ENCODE data around the gene ZNHIT2.

GRCh38 chr11:65095427-65095826, 22.1 kb downstream of the ZNHIT2 start:
- TF ChIP-seq CTCF (IDR thresholded peaks at IDR 0.05) (no peak), REST (IDR thresholded peaks at IDR 0.05; ENCODE audit: insufficient read depth in 1 of 2, low read depth in 2 of 2, low read length in 1 of 2) (no peak), TCF7L2 (IDR thresholded peaks at IDR 0.05; ENCODE audit: low read depth, low read length) (no peak), POLR2AphosphoS5 (IDR thresholded peaks at IDR 0.05; ENCODE audit: low read depth, low read length) (no peak), SIN3A (IDR thresholded peaks at IDR 0.05; ENCODE audit: borderline replicate concordance, insufficient read depth, low read depth, low read length) (no peak)

All from Panc1 (cell line).